ENCODE data around the gene PDILT. TPM values are rescaled to one million over a fixed set of nuclear protein-coding genes. Genes with fewer than 3 reads are reported as not detected.

The PDILT gene
- total and polyA plus RNA-seq, 2 of the 8 experiments (the other 6 are each of a cell fraction or from before 2014, with no cell fraction given): not detected

DNA sequence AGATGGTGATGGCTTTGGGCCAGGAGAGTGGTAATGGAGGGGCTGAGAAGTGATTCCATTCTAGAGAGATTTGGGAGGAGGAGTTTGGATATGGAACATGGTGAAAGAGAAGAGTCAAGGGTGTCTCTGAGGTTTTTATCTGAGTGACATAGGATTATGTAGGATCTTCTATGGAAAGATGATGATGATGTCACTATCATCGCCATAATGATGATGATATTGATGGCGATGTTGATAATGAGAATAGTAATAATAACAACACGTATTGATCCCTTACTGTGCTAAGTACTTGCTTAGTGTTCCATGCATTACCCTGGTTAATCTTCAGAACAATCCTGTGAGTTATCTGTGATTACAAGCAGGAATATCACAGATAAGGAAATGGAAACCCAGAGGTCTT, 16.6 kb downstream of the PDILT start:
- Histone ChIP-seq H3K18ac (ENCODE audit: extremely low read depth, low read length) (no peak overlapping the region), H2AFZ (ENCODE audit: low read length) (no peak overlapping the region), H3K79me2 (ENCODE audit: control insufficient read depth in 1 of 2, insufficient read depth in 2 of 2, low read length in 2 of 2) (no peaks in the 10 kb centered on the region), H4K5ac (ENCODE audit: insufficient read length, low read depth, low read length) (no peak overlapping the region), H4K20me1 (replicated peaks in 1 of 2; ENCODE audit: control insufficient read depth in 1 of 2, insufficient read depth in 2 of 2, low read length in 2 of 2) (peaks cover 0 to 4% of the 10 kb centered on the region in 2 experiments), H3K23me2 (ENCODE audit: low read depth, low read length) (peaks cover 6% of the 10 kb centered on the region; the same call in 1 of the 2 replicates), H2BK5ac (ENCODE audit: low read depth, low read length) (no peak overlapping the region), H3K36me3 (ENCODE audit: control insufficient read depth in 2 of 4, insufficient read depth in 4 of 4, low read length in 3 of 4) (no peaks in the 10 kb centered on the region), H2BK120ac (replicated peaks; ENCODE audit: low read depth, low read length) (no peak overlapping the region), H3K23ac (ENCODE audit: insufficient read length) (no peak overlapping the region), H2AK5ac (ENCODE audit: low read depth, low read length) (no peak overlapping the region), H2BK12ac (ENCODE audit: low read depth, low read length) (no peak overlapping the region), H3K27ac (ENCODE audit: low read depth, low read length) (no peak overlapping the region), H3K79me1 (ENCODE audit: low read depth, low read length) (no peaks in the 10 kb centered on the region), H3K4ac (replicated peaks; ENCODE audit: insufficient read length, low read depth, low read length) (no peak overlapping the region), H2BK20ac (ENCODE audit: low read length) (no peak overlapping the region), H3K4me1 (replicated peaks in 1 of 4; ENCODE audit: control insufficient read depth in 3 of 4, insufficient read depth in 4 of 4, low read length in 3 of 4) (peaks cover 0 to 5% (median 2%) of the 10 kb centered on the region in 4 experiments; a peak in 4 of 7 replicates), H3K4me2 (ENCODE audit: insufficient read depth in 1 of 2, low read depth in 2 of 2, low read length in 2 of 2) (no peak overlapping the region), H4K8ac (ENCODE audit: extremely low read depth, insufficient read depth, low read length) (no peak overlapping the region), H2BK15ac (ENCODE audit: low read length) (no peak overlapping the region), H3K14ac (ENCODE audit: insufficient read length) (no peak overlapping the region), H3K4me3 (ENCODE audit: extremely low read depth in 1 of 4, insufficient read depth in 2 of 4, low read depth in 3 of 4, low read length in 4 of 4) (no peak overlapping the region), H3K27me3 (replicated peaks in 1 of 4; ENCODE audit: control insufficient read depth in 3 of 4, extremely low read depth in 1 of 4, insufficient read depth in 3 of 4, low read length in 3 of 4) (no peaks in the 10 kb centered on the region), H3K9me3 (ENCODE audit: insufficient read depth in 2 of 2, low read depth in 1 of 2, low read length in 1 of 2) (no peaks in the 10 kb centered on the region), H3K56ac (replicated peaks; ENCODE audit: insufficient read length, low read depth, low read length) (no peak overlapping the region), H4K91ac (replicated peaks; ENCODE audit: insufficient read length, low read length) (no peak overlapping the region), H3K9ac (replicated peaks in 1 of 4; ENCODE audit: extremely low read depth in 1 of 4, low read depth in 3 of 4, low read length in 3 of 4) (no peak overlapping the region)
- no peak for FAIRE-seq
- ChIA-PET POLR2A (ENCODE audit: partially characterized antibody) (no interaction called here), CTCF (ENCODE audit: partially characterized antibody) (interaction anchor here (5.7 to 5.9 kb wide), 2 partner anchors 481 to 489 kb away, joined by 57 to 78 read pairs; no protein-coding TSS in a partner anchor)
- DNase-seq (ENCODE audit: low read depth in 1 of 2, low spot score in 2 of 2): no peak
- TF ChIP-seq, protein P1, sequence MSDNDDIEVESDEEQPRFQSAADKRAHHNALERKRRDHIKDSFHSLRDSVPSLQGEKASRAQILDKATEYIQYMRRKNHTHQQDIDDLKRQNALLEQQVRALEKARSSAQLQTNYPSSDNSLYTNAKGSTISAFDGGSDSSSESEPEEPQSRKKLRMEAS (IDR thresholded peaks at IDR 0.05): no peak
- TF ChIP-seq GTF2F1 (IDR thresholded peaks at IDR 0.05; ENCODE audit: borderline replicate concordance, low read depth, low read length) (no peak), HDAC2 (IDR thresholded peaks at IDR 0.05; ENCODE audit: borderline replicate concordance in 1 of 2, low read depth in 2 of 2, low read length in 2 of 2) (no peak), CHD1 (IDR thresholded peaks at IDR 0.05; ENCODE audit: low read depth, low read length) (no peak), ASH2L (IDR thresholded peaks at IDR 0.05; ENCODE audit: low read length) (no peak), SP4 (IDR thresholded peaks at IDR 0.05; ENCODE audit: low read length) (no peak), TAF7 (optimal IDR thresholded peaks at IDR 0.05; ENCODE audit: borderline replicate concordance, low read depth, low read length) (no peak), EZH2 (IDR thresholded peaks at IDR 0.05; ENCODE audit: low read depth, low read length, severe bottlenecking) (no peak)
- TF ChIP-seq, protein P2, sequence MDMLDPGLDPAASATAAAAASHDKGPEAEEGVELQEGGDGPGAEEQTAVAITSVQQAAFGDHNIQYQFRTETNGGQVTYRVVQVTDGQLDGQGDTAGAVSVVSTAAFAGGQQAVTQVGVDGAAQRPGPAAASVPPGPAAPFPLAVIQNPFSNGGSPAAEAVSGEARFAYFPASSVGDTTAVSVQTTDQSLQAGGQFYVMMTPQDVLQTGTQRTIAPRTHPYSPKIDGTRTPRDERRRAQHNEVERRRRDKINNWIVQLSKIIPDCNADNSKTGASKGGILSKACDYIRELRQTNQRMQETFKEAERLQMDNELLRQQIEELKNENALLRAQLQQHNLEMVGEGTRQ (IDR thresholded peaks at IDR 0.05; ENCODE audit: low read length): no peak
- TF ChIP-seq, protein P3, sequence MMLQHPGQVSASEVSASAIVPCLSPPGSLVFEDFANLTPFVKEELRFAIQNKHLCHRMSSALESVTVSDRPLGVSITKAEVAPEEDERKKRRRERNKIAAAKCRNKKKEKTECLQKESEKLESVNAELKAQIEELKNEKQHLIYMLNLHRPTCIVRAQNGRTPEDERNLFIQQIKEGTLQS (IDR thresholded peaks at IDR 0.05; ENCODE audit: insufficient read depth, low read depth, low read length): no peak
- WGBS, 2 experiments (ENCODE audit: extremely low coverage in 1 of 2, insufficient coverage in 1 of 2, insufficient read length in 1 of 2, insufficient replicate concordance in 2 of 2, low coverage in 1 of 2, low lambda C conversion rate in 2 of 2, missing lambda C conversion rate in 1 of 2): 98% methylated on average over 3 of the region's 3 CpGs; no CpG with 5 or more reads in 1 of the 2 experiments

All from H1 (cell line).